GM21381 (cell line): ENCODE measurements around the gene PRPF40A.
"Not testable (repeated sequence)": the region's sequence is repeated elsewhere in the genome, so short reads cannot be mapped to it uniquely, and the experiment has no call there.

ENCODE experiments used
- ATAC-seq: cut with Tn5 transposase; IDR thresholded peaks from one replicate; pipeline ENCODE4 v1.9.1; 2021; ENCODE audit warnings: mild to moderate bottlenecking, moderate library complexity; ENCODE audit not compliant: unreplicated experiment

Gene PRPF40A

DNA sequence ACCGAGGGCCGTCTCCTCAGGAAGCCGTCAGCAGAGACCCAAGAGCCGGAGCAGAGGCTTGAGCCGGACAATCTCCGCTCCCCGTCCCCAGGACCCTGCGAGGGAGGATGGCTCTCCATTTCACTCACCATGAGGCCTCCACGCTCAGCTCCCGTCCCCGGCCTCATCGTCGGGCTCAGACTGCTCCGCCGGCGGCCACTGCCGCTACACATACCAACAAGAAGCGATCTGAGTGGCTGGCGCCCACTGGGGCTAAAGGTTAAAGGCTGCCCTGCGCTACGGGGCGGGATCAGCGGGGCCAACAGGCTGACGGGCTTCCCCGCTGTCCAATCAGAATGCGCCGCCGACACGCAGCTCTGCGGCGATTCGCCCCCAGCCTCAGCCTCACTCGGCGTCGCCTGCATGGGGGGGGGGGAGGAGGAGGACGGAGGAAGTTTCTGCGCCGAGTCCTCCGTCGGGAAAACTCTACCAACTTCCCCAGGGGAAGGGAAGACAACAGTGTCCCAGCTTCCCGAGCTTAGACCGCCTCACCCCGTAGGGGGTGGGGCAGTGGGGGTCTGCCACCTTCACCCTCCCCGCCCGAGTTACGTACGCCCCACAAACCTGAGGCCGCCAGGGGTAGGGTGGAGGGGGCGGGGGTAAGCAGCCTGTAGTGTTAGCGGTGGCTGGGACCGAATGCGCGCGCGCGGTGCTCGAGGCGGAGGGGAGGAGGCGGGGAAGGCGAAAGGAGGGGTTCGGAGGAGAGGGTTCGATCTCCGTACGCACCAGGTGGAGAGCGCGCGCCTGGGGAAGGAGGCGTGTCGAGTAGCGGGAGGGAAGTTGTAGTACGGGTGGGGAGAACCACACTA lies at the start of gene PRPF40A:
TSS of gene PRPF40A (minus strand) at position 234 of the 848 bp plus-strand sequence. CDS start at position 212, 22 bp downstream.
- peak; percentile 65 for ATAC-seq

- no peak for ATAC-seq
Observed at GRCh38 chr2:152766928-152767327, 49.7 kb upstream of the PRPF40A start.

GRCh38 chr2:152763651-152764050 lies 46.4 kb upstream of the PRPF40A start:
- no peak for ATAC-seq

DNA sequence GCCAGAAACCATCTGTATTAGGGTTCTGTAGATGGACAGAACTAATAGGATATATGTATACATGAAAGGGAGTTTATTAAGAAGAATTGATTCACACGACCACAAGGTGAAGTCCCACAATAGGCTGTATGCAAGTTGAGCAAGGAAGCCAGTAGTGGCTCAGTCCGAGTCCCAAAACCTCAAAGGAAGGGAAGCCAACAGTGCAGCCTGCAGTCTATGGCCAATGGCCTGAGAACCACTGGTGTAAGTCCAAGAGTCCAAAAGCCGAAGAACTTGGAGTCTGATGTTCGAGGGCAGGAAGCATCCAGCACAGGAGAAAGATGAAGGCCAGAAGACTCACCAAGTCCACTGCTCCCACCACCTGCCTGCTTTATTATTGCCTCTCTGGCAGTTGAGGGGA lies 45.9 kb upstream of the PRPF40A start:
- ATAC-seq = not testable (repeated sequence)

DNA sequence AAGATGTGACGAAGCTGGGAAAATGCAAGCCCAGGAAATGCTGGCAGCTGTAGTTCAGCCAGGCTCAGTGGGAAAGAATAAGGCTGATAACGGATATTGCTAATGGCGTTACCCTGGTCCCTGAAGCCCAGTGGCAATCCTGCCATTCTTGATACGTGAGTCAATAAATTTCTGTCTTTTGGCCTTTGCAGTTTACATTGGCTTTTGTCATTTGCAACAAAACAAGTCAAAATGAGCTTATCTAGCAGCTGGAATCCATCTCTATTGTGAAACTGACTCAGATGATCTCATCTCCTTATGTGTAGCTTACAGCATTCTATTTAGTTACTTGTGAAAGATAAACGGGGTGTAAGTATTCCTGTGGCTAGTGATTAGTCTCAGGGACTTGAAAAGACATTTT lies 44.9 kb upstream of the PRPF40A start:
- no peak for ATAC-seq

GRCh38 chr2:152761214-152761613 lies 44.0 kb upstream of the PRPF40A start:
- ATAC-seq = no peak

- ATAC-seq = no peak
Observed at GRCh38 chr2:152759290-152760072, 42.2 kb upstream of the PRPF40A start.

DNA sequence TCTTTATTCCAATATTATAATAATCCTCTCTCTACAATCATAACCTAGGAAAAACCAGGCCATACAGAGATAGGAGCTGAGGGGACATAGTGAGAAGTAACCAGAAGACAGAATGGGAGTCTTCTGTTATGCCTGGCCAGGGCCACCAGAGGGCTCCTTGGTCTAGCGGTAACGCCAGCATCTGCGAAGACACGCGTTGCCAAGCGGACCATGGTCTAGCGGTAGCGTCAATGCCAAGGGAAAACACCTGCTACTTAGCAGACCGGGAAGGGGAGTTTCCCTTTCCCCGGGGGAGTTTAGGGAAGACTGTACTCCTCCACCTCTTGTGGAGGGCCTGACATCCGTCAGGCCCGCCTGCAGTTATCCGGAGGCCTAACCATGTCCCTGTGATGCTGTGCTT lies 37.8 kb upstream of the PRPF40A start:
- no peak for ATAC-seq

DNA sequence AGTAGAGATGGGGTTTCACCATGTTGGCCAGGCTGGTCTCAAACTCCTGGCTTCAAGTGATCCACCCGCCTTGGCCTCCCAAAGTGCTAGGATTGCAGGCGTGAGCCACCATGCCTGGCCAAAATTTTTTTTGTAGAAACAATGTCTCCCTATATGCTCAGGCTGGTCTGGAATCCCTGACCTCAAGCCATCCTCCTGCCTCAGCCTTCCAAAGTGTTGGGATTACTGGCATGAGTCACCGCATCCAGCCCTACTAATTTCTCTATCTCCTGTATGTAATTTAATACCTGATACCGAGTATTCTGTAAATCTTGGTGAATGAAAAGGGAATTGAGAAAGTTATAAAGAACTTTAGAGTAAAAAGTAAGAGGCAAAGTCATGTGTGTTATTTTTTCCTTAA lies 30.5 kb upstream of the PRPF40A start:
- ATAC-seq = not testable (repeated sequence)

DNA sequence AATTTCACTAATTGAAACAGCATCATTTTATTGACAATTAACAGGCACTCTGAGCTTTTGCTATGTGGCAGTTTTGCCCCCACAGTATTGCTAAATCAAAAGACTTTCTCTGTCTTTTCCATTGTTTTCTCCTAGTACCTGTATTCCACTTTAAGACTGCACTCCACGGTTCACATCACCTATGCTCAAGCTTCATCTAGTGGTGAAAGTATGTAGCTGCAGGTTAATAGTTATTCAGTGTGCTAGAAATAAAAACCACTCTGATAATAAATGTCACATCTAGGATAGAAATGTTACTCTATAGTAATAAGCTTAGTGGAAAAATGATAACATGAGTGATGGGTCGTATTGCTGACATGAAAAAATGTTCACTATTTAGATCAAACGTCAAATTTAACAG lies 25.7 kb upstream of the PRPF40A start:
- peak; percentile 68 for ATAC-seq

DNA sequence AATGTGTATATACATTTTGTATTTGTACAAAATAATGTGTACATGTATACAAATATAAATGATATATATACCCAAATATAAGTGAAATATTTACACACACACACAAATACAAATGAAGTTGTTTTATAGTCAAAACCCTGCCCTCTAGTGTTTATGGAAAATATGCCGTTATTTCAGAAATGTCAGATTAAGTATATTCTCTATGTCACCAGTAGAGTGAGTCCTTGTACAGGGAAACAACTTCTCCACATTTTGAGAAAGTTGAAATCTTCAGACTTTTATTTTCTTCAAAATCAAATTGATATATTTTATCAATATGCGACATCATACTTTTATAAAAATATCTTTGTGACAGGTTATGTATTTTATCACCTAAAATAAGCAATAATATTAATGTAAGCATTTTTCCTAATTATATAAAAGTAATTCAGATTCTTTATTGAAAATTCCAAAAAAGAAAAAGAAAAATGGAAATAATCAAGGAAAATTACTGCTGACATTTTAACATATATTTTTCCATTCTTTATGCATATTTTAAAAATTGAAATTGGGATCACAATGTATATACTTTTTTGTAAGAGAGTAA lies 23.6 kb upstream of the PRPF40A start:
- ATAC-seq = peak; percentile 88

DNA sequence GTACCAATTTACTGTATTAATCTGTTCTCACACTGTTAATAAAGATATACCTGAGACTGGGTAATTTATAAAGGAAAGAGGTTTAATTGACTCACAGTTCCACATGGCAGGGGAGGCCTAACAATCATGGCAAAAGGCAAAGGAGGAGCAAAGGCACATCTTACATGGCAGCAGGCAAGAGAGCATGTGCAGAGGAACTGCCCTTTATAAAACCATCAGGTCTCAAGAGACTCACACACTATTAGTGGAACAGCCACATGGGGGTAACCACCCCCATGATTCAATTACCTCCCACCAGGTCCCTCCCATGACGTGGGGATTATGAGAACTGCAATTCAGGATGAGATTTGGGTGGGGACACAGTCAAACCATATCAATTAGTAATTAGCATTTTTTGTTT lies 22.4 kb upstream of the PRPF40A start:
- not testable (repeated sequence) for ATAC-seq

DNA sequence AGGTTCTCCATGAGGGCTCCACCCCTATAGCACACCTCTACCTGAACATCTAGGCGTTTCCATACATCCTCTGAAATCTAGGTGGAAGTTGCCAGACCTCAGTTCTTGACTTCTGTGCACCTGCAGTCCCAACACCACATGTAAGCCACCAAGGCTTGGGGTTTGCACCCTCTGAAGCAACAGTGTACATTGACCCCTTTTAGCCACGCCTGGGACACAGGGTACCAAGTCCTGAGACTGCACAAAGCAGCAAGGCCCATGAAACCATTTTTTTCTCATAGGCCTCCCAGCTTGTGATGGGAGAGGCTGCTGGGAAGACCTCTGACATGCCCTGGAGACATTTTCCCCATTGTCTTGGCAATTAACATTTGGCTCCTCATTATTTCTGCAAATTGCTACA lies 21.2 kb upstream of the PRPF40A start:
- no peak for ATAC-seq

- ATAC-seq = not testable (repeated sequence)
Observed at GRCh38 chr2:152737509-152737908, 20.2 kb upstream of the PRPF40A start.

DNA sequence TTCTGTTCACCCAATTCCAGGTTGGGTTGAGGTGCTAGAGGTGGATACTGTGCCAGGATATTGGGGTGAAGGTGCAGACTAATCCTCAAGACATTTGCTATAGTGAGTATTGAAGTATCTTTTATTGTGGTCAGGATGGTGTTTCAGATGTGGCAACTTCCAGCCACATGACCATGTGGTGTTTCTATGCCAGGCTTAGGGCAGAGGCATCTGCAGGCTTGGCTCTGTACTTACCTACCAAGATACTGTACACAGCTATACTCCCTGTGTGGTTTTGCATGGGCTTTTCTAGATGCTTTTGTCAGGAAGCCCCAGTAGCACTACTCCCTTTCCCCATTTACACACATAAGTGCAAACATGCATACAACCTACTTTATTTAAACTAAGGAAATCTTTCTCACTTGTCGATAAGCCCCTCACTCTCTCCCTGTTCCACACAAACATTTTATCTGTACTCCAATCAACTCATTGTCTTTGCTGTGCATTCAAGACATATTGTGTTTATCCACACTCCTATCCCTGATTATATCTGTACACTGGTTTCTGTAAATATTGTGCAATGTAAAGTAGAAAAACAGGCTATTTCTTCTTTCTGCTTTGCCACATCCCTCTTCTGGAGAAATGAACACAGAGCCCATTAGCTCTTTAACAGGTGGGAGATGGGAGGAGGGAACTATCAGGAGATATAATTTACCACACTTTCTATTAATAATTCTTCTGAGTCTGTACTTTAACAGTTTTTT lies 13.5 kb upstream of the PRPF40A start:
- ATAC-seq = peak; percentile 85

DNA sequence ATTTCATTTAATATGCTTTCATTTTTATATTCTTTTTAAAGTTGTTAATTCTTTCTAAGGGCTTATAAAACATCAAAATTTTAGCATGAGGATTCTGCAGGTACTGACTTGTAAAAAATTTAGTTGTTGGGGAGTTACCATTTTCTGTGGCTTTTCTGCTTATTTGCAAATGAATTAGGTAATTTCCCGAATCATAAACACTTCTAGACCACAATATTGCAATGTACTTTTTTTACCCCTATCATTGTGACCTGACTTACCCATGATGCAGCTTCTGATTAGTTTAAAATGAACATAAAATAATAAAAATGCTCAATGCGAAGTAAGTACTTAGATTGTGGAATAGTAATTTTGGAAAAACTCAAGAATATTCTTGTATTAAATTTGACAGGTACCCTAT lies 12.6 kb upstream of the PRPF40A start:
- no peak for ATAC-seq

DNA sequence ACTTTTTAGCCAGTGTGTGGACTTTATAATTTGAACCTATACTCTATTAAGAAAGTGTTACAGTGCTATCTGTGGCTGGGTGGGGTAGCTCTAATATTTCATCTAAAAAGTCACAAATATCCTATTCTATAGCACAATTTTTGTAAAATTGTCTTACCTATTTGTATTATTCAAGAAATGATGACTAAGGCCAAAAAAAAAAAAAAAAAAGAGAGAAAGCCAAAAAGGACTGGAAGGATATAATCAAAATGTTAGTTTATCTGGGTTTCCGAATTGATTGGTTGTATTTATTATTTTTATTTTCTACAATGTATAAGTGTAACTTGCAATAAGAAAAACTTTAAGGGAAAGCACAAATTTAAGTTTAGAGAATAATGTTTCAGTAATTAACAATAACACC lies 6.7 kb upstream of the PRPF40A start:
- no peak for ATAC-seq

- not testable (repeated sequence) for ATAC-seq
Observed at GRCh38 chr2:152722639-152723038, 5.4 kb upstream of the PRPF40A start.

GRCh38 chr2:152720794-152721193 lies 3.5 kb upstream of the PRPF40A start:
- ATAC-seq = no peak

GRCh38 chr2:152718909-152719645 lies 1.8 kb upstream of the PRPF40A start:
- ATAC-seq = peak; percentile 31
